ENCODE data around the gene KRTAP5-2. TPM values are rescaled to one million over a fixed set of nuclear protein-coding genes. Genes with fewer than 3 reads are reported as not detected.

Gene KRTAP5-2
- total RNA-seq, 1 donor from 2014 or later = not detected

- DNase-seq (peak; percentile 73), ATAC-seq (peak; percentile 8)
- intact Hi-C loops (cut with DNase I) = no loop called here
- Histone ChIP-seq H3K4me1 (peaks cover 15% of the 10 kb centered on the region), H3K36me3 (no peaks in the 10 kb centered on the region), H3K9me3 (no peaks in the 10 kb centered on the region), H3K27ac (peak overlapping the region; percentile 55), H3K27me3 (no peaks in the 10 kb centered on the region), H3K4me3 (peak overlapping the region; percentile 56)
- TF ChIP-seq CTCF (IDR thresholded peaks at IDR 0.05) = no peak
Observed at GRCh38 chr11:1573077-1573902, 24.8 kb downstream of the KRTAP5-2 start.

GRCh38 chr11:1572197-1573076 lies 25.7 kb downstream of the KRTAP5-2 start, which contains the start of gene DUSP8:
DUSP8 (minus strand) TSS chr11:1572271; CDS start chr11:1565826, 6,445 bp downstream.
- Histone ChIP-seq H3K27me3 (no peaks in the 10 kb centered on the region), H3K4me1 (peaks cover 15% of the 10 kb centered on the region), H3K4me3 (peak within 1 kb of the TSS; percentile 56), H3K27ac (peak within 1 kb of the TSS; percentile 55), H3K36me3 (no peaks in the 10 kb centered on the region), H3K9me3 (no peaks in the 10 kb centered on the region)
- intact Hi-C loops (cut with DNase I) = no loop called here
- ATAC-seq (peak; percentile 75), DNase-seq (peak; percentile 95)
- TF ChIP-seq CTCF (IDR thresholded peaks at IDR 0.05) = no peak

GRCh38 chr11:1571760-1572196 lies 26.3 kb downstream of the KRTAP5-2 start:
- TF ChIP-seq CTCF (IDR thresholded peaks at IDR 0.05) = no peak
- intact Hi-C loops (cut with DNase I) = no loop called here
- DNase-seq (no peak), ATAC-seq (no peak)
- Histone ChIP-seq H3K27ac (no peak overlapping the region), H3K36me3 (no peaks in the 10 kb centered on the region), H3K27me3 (no peaks in the 10 kb centered on the region), H3K4me1 (peaks cover 15% of the 10 kb centered on the region), H3K9me3 (no peaks in the 10 kb centered on the region), H3K4me3 (peak overlapping the region; percentile 51)

GRCh38 chr11:1570896-1571759 lies 27.0 kb downstream of the KRTAP5-2 start:
- intact Hi-C loops (cut with DNase I) = no loop called here
- Histone ChIP-seq H3K27ac (peak overlapping the region; percentile 17), H3K4me1 (peaks cover 15% of the 10 kb centered on the region), H3K9me3 (no peaks in the 10 kb centered on the region), H3K27me3 (no peaks in the 10 kb centered on the region), H3K4me3 (peak overlapping the region; percentile 51), H3K36me3 (no peaks in the 10 kb centered on the region)
- no peak for TF ChIP-seq CTCF (IDR thresholded peaks at IDR 0.05)
- DNase-seq (peak; percentile 68), ATAC-seq (no peak)

- Histone ChIP-seq H3K36me3 (no peaks in the 10 kb centered on the region), H3K9me3 (no peaks in the 10 kb centered on the region), H3K27me3 (no peaks in the 10 kb centered on the region), H3K4me3 (peak overlapping the region; percentile 51), H3K4me1 (peaks cover 15% of the 10 kb centered on the region), H3K27ac (no peak overlapping the region)
- TF ChIP-seq CTCF (IDR thresholded peaks at IDR 0.05) = no peak
- no peak for ATAC-seq
- intact Hi-C loops (cut with DNase I) = no loop called here
- DNase-seq = no peak
Observed at GRCh38 chr11:1570531-1570895, 27.6 kb downstream of the KRTAP5-2 start.

Data from upper lobe of right lung (tissue), 1 donor.